GM19351 (cell line): ENCODE results near the gene MMD.
"Not testable (repeated sequence)": the region's sequence is repeated elsewhere in the genome, so short reads cannot be mapped to it uniquely, and the experiment has no call there.

Experiments used
- ATAC-seq: cut with Tn5 transposase; IDR thresholded peaks from one replicate; pipeline ENCODE4 v1.9.1; 2021; ENCODE audit warnings: mild to moderate bottlenecking, moderate library complexity; ENCODE audit not compliant: unreplicated experiment

Gene MMD

GRCh38 chr17:55444471-55445441 lies 23.1 kb upstream of the MMD start:
- ATAC-seq: peak; percentile 61

GRCh38 chr17:55443904-55444303 lies 22.3 kb upstream of the MMD start:
- no peak for ATAC-seq

- no peak for ATAC-seq
These were observed 21.5 kb upstream of the MMD start for GRCh38 chr17:55442953-55443683.

GRCh38 chr17:55442462-55442861 lies 20.8 kb upstream of the MMD start:
- no peak for ATAC-seq

- ATAC-seq: no peak
These were observed 19.9 kb upstream of the MMD start for GRCh38 chr17:55441544-55441943.

GRCh38 chr17:55440391-55440790 lies 18.8 kb upstream of the MMD start:
- no peak for ATAC-seq

GRCh38 chr17:55437159-55437605 lies 15.5 kb upstream of the MMD start:
- peak; percentile 75 for ATAC-seq

GRCh38 chr17:55436224-55437158 lies 14.9 kb upstream of the MMD start:
- ATAC-seq: no peak

- ATAC-seq: no peak
These were observed 13.8 kb upstream of the MMD start for GRCh38 chr17:55435408-55435807.

GRCh38 chr17:55434721-55435120 lies 13.1 kb upstream of the MMD start:
- ATAC-seq: no peak

- ATAC-seq: no peak
These were observed 12.2 kb upstream of the MMD start for GRCh38 chr17:55433629-55434422.

- ATAC-seq: no peak
These were observed 11.5 kb upstream of the MMD start for GRCh38 chr17:55433029-55433628.

GRCh38 chr17:55432358-55433028 lies 10.9 kb upstream of the MMD start:
- ATAC-seq: no peak

- ATAC-seq: not testable (repeated sequence)
These were observed 10.3 kb upstream of the MMD start for GRCh38 chr17:55431914-55432313.

- ATAC-seq: no peak
These were observed 9.1 kb upstream of the MMD start for GRCh38 chr17:55430541-55431288.

GRCh38 chr17:55427587-55427882 lies 5.9 kb upstream of the MMD start:
- ATAC-seq: no peak

GRCh38 chr17:55426851-55427586 lies 5.4 kb upstream of the MMD start:
- ATAC-seq: peak; percentile 53
